ENCODE results near the gene RNF220.

RNF220 gene

DNA sequence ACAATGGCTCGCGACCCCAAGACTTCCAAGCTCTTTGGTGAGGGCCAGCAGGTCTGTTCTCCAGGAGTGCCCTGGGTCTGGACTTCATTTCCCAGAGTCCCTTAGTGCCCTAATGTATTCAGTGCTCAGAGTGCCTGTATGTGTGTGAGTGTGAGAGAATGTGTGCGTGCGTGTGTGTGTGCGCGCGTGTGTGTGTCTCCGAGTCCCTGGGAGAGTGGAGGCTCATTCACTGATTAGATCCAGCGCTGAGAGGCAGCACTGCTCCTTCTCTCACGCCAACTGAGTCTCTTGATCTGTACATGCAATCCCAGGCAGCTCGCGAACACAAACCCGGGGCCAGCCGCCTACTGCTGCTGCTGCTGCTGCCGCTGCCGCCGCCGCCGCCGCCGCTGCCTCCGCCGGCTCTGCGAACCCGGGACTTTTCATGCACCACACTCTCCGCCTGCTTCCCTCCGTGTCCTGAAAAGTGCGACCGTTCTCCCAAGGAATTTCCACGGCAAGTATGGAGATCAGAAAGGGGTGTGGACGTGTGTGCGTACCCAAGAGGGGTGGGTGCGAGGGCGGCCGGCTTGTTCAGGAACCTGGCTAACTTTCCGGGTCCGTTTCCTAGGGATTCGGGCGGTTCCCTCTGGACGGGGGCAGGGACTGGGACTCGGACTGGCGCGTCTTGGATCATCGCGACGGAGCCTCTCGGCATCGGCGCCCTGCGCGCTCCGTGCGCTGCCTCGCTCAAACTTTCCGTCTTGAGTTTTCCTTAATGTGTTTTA is at the start of gene RNF220:
Gene RNF220 (plus strand): TSS at position 225 of the 767 bp plus-strand sequence.
- DNase-seq, result peak; percentile 100

DNA sequence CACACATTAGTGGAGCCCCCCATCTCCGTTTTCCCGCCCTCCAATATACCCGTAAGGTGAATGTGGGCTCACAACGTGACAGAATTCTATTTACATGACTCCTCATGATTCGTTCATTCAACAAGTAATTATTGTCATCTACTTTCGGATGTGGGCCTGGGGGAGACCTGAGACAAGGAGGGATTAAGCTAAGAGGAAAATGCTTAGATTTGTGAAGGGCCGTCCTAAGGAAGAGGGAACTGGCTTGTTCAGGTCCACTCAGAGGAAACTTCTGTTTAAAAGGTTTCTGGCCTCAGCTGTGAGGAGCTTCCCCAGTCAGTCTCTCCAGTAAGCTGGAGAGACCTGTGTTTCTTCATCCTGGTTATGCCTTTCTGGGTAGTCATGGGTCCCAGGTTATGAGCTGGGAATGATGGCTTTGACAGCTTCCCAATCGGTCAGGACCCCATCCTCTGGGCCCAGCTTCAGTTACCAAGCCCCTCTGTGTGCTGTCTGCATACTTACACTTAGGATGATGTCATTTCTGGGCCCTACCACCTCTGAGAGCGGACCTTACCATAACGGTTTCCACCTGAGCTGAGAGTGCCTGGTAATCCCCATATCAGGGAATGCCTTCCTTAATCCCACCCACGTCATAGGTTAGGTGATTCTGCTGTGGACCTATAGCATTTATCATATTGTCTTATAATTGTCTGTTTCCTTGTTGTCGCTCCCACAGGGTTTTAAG is 49.3 kb upstream of the RNF220 start:
- DNase-seq, result no peak

GRCh38 chr1:44357710-44358109 is 47.3 kb upstream of the RNF220 start:
- no peak for DNase-seq

DNA sequence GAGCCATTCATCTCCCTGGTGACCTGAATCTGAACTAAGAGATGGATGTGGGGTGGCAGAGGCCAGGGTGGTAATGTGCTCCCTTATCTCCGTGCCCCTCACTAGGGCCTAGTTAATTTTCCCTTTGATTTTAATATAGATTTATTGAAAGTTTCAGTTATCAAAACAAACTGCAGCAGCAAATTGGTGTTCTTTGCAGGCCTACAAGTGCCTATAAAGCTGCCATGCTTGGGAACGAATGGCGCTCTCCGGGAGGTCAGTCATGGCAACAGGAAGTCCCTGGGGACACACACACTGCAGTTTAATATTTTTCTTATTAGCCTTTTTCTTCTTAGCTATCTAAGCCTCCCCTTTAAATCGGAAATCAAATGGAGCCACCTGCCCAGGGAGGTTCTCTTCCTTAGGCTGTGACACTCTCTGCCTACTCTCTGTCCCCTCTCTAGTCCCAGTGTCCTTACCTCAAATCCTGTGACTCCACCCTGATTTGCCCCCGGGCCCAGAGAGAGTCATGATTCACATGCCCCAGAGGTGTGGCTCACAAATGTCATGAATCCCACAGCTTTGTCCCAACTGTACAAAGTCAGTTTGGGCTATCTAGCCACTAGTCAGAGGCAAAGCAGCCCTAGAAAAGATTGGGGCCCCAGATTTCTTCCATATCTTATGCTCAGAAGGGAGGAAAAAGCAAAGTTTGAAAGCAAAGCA is 45.7 kb upstream of the RNF220 start:
- DNase-seq, result no peak

DNA sequence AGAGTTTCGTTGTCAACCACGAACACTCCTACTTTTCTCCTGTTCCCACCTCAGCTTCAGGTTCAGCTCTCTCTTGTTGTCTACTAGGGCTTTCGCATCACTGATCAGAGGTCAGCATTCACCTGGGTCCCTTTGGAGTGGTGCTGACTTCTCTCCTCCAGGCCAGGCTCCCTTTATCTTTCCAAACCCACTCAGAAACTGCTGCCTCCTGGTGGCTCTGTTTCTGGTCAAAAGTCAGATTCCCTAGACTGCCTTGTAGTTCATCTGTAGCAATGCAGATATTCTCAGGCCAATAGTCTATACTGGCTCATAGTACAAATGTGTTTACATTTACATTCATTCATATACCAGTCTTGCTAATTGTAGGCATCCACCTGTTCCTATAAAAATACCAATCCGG is 43.6 kb upstream of the RNF220 start:
- DNase-seq, result no peak

GRCh38 chr1:44366371-44366975 is 38.6 kb upstream of the RNF220 start:
- DNase-seq, result no peak

DNA sequence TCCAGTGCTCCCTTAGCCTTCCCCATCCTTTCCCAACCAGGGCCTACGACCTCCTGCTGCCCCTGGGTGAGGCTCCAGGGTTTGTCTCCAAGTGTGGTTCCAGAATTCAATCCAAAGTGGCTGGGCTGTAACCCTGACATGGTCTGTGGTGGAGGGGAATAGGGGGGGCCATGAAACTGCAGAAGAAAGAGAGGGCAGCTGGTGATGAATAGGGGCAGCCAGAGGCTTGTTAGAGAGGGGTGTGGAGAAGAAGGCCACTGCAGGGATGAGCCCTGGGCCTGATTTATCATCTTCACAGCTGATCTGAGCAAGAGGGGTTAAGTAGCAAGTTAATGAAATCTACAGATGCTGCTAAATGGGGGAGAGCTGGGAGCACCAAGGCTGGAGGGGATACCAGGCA is 37.1 kb upstream of the RNF220 start:
- DNase-seq, result no peak

DNA sequence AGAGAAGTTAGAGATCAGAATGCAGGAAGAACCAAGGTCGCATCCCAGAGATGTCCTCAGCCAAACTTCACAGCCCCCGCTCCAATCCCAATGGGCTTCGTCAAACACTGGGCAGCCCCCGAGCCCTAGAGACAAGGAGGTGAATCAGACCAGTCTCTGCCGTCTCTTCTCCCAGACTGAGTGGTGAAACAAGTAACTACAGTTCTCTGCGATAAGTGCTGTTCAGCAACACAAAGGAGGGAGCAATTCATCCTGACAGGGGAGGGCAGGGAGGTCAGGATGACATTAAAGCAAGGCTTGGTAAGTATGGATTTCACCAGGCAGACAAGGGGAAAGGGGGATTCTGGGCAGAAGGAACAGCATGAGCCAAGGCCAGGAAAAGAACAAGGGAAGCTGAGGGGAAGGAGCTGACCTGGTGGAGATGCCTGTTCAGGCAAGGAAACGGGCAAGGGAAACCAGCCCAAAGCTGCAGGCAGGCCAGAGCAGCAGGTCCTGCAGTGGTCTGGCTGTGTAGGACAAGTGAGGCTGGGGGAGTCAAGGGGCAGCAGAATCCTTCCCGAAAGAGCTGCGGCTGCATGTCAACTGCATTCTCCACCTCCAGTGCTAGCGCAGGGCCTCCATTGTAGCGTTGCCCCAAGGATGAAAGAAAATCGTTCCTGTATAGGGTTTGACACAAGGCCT is 36.4 kb upstream of the RNF220 start:
- DNase-seq, result no peak

GRCh38 chr1:44371206-44371605 is 33.8 kb upstream of the RNF220 start:
- no peak for DNase-seq

- no peak for DNase-seq
Observed at GRCh38 chr1:44375547-44375946, 29.5 kb upstream of the RNF220 start.

DNA sequence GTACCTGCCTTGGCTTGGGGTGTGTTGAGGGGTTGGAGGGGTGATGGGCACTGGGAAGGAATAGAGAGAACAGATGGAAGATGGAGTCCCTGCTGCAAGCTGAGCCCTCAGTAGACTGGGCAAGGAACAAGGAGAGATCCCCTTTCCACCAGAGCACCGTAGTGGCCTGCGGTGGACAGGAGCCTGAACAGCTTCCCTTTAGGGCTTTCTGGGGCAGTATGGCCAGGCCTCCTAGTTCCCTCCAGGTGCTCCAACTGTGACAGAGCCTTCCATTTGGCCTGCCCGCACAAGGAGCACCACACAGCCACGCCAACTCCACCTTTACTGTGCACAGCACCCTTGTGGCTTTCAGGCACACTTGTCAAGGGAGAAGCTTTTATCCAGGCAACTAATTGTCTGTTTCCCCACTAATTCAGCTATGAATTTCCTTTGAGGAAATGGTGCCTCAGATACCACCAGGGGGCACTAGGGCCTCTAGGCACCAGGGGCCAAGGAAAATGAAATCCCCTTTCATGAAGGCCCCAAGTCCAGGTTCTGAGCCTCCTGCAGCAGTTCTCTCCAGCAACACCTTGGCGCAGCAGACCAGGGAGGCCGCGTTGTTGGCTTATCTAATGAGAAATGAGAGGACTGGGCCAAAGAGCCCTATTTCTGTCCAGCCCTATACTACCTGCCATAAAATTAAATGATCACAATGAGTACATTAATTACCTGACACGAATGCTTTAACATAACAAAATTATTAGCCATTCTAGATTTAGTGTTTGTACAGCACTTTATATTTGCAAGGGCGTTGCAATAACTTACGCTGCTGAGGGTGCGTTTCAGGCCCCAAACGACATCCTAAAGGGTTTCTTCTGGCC is 26.9 kb upstream of the RNF220 start:
- DNase-seq, result peak; percentile 74

DNA sequence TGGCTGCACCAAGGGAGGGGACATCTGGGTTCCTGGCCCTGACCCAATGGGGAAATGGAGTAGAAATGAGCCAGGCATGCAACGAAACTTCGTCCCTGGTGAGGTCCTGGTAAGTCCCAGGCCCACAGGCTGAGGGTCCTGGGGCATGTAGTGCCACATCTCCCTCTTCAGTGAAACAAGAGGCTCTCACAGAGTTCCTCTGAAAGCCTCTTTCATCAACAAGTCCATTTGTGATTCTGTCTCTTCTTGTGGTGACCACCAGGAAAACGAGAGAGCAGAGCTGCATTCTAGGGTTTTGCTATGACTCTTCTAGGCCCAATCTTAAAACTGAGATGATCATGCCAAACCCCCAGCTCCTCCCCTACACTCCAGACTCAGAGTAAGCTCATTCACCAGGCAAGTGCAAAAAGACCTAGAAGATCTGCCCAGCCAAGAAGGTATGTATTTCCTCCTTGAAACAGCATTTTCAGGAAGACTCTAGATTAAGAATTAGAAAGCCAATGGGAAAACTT is 24.3 kb upstream of the RNF220 start:
- DNase-seq, result no peak

- DNase-seq, result no peak
Observed at GRCh38 chr1:44388551-44388950, 16.5 kb upstream of the RNF220 start.

- DNase-seq, result no peak
Observed at GRCh38 chr1:44389437-44389836, 15.6 kb upstream of the RNF220 start.

GRCh38 chr1:44390277-44390676 is 14.8 kb upstream of the RNF220 start:
- no peak for DNase-seq

GRCh38 chr1:44401256-44402228 is 3.5 kb upstream of the RNF220 start:
- DNase-seq, result no peak

DNA sequence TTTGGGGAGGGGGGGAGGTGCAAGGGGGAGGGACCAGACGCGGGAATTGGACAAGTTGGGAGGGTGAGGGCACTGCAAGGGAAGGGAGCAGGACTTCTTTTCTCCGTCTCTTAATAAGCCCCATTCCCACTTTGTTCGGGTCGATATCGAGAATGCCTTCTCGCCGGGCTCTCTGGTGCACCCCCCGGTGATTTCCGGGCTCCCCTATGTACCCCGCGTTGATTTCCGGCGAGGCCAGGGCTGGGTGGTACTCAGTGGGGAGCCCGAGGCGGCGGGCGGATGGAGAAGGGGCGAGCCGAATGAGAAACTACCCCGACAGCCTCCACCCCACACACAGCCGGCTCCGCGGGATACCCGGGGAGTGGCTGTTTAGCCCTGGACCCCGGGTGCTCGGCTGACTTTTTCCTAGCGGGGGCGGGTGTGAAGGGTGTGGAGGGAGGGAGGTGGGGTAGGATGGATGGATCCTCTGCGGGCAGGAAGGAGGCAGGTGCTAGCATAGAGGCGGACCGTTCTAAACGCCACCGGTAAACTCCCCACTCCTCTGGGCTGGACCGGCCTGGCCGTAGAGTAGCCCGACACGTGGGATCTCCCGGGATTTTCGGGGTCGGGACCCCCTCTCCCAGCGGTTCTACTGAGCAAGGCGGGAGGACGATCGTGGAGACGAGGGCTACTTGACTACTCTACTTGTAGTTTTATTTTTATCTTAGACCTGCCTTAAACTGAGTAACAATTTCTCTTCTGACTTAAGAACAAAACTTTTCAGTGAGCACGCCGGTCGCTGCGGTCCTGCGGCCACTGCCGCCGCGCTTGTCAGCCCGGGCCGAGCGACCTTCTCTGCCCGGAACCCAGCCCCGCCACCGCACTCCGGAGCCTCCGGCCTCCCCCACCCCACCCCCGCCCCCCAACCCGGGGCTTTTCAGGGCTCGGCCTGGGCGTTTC is 1.0 kb downstream of the RNF220 start:
- peak; percentile 82 for DNase-seq

DNA sequence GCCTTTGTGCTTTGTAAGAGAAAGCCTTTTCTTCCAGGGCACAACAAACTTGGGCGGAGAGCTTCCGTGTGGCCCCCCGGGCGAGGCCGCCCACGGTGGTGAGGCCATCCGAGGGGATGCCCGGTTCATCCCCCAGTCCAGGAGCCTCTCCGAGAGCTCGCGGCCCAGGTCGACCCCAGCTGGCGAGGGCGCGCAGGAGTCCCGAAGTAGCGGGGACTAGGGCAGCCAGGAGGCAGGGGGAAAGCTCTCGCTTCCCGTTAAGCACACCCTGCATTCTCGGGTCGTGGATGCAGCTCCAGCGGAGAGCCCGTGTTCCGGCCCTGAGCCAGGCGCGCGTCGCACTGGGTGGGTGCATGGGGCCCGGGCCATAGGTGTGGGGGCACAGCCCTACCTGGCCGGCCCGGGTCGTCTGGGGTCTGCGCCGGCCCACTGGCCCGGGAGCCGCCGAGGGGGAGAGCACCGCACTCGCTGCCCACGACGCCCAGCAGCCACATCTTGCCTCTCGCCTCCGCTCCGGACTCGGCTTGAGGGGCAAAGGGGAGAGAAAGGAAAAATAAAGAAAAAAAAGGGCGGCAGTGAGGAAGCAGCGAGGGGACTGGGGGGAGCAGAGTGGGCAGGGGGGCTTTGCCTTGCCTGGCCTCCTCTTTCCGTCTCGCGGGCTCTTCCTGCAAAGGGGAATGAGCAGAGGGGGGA is 1.8 kb downstream of the RNF220 start:
- no peak for DNase-seq

Data from NCI-H526 treated with DMSO at 0.1 percent for 48 hours (cell line).